Parathyroid adenoma (tissue), 2 donors: ENCODE data around the gene SOBP.

ENCODE experiments used
- H2AFZ ChIP-seq: fragments of 300-600 bp; sonication (generic); one replicate; pipeline ENCODE4 v1.7.0; 2017; ENCODE audit warnings: antibody characterized with exemption, mild to moderate bottlenecking
- H3K27ac ChIP-seq: fragments of 300-600 bp; sonication (generic); one replicate; pipeline ENCODE4 v1.7.0; 2017
- H3K27me3 ChIP-seq: fragments of 300-600 bp; sonication (generic); one replicate; pipeline ENCODE4 v1.7.0; 2017; ENCODE audit warnings: low read length; ENCODE audit not compliant: control insufficient read depth, insufficient read depth
- H3K36me3 ChIP-seq: fragments of 300-600 bp; sonication (generic); one replicate; pipeline ENCODE4 v1.7.0; 2017; ENCODE audit warnings: low read length; ENCODE audit not compliant: control insufficient read depth, insufficient read depth
- H3K4me1 ChIP-seq: fragments of 300-600 bp; sonication (generic); one replicate; pipeline ENCODE4 v1.7.0; 2017; ENCODE audit warnings: control low read depth
- H3K4me2 ChIP-seq: fragments of 300-600 bp; sonication (generic); one replicate; pipeline ENCODE4 v1.7.0; 2017; ENCODE audit warnings: low read length
- H3K4me3 ChIP-seq: fragments of 300-600 bp; sonication (generic); one replicate; pipeline ENCODE4 v1.7.0; 2017; ENCODE audit warnings: low read depth, low read length
- H3K79me2 ChIP-seq: fragments of 300-600 bp; sonication (generic); one replicate; pipeline ENCODE4 v1.7.0; 2017; ENCODE audit warnings: control low read depth
- H3K9ac ChIP-seq: fragments of 300-600 bp; sonication (generic); one replicate; pipeline ENCODE4 v1.7.0; 2017; ENCODE audit warnings: mild to moderate bottlenecking
- H3K9me3 ChIP-seq: fragments of 300-600 bp; sonication (generic); one replicate; pipeline ENCODE4 v1.7.0; 2017; ENCODE audit warnings: low read length; ENCODE audit not compliant: control insufficient read depth
- TF ChIP-seq, protein P1 (sequence below): fragments of 300-600 bp; sonication (generic); IDR thresholded peaks from one replicate; pipeline ENCODE4 v1.7.0; 2017; ENCODE audit warnings: antibody characterized with exemption, mild to moderate bottlenecking
- donor health status: primary hyperparathyroidism.

Gene SOBP

GRCh38 chr6:107489636-107490565 lies at the start of gene SOBP:
TSS of gene SOBP (plus strand) at chr6:107490117. CDS start at chr6:107490617, 500 bp downstream.
- H3K27ac ChIP-seq = peak within 1 kb of the TSS; percentile 92
- H2AFZ ChIP-seq = peak within 1 kb of the TSS; percentile 98
- H3K4me3 ChIP-seq = peak within 1 kb of the TSS; percentile 75
- peaks cover 26% of the 10 kb centered on the region for H3K4me1 ChIP-seq
- TF ChIP-seq, protein P1, sequence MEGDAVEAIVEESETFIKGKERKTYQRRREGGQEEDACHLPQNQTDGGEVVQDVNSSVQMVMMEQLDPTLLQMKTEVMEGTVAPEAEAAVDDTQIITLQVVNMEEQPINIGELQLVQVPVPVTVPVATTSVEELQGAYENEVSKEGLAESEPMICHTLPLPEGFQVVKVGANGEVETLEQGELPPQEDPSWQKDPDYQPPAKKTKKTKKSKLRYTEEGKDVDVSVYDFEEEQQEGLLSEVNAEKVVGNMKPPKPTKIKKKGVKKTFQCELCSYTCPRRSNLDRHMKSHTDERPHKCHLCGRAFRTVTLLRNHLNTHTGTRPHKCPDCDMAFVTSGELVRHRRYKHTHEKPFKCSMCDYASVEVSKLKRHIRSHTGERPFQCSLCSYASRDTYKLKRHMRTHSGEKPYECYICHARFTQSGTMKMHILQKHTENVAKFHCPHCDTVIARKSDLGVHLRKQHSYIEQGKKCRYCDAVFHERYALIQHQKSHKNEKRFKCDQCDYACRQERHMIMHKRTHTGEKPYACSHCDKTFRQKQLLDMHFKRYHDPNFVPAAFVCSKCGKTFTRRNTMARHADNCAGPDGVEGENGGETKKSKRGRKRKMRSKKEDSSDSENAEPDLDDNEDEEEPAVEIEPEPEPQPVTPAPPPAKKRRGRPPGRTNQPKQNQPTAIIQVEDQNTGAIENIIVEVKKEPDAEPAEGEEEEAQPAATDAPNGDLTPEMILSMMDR = peak; percentile 17
- no peaks in the 10 kb centered on the region for H3K9me3 ChIP-seq
- H3K36me3 ChIP-seq = no peaks in the 10 kb centered on the region
- peak within 1 kb of the TSS; percentile 80 for H3K4me2 ChIP-seq
- peaks cover 2% of the 10 kb centered on the region for H3K79me2 ChIP-seq
- no peaks in the 10 kb centered on the region for H3K27me3 ChIP-seq
- H3K9ac ChIP-seq = peak within 1 kb of the TSS; percentile 79

GRCh38 chr6:107440936-107441335 lies 49.0 kb upstream of the SOBP start:
- H3K4me1 ChIP-seq = no peaks in the 10 kb centered on the region

GRCh38 chr6:107441682-107442081 lies 48.2 kb upstream of the SOBP start:
- no peaks in the 10 kb centered on the region for H3K36me3 ChIP-seq
- no peak overlapping the region for H3K4me2 ChIP-seq
- H3K9ac ChIP-seq = no peak overlapping the region
- H3K27ac ChIP-seq = no peak overlapping the region
- TF ChIP-seq, protein P1 = no peak
- no peaks in the 10 kb centered on the region for H3K27me3 ChIP-seq
- no peaks in the 10 kb centered on the region for H3K4me1 ChIP-seq
- H2AFZ ChIP-seq = no peak overlapping the region
- H3K4me3 ChIP-seq = no peak overlapping the region
- H3K9me3 ChIP-seq = no peaks in the 10 kb centered on the region
- peaks cover 4% of the 10 kb centered on the region for H3K79me2 ChIP-seq

More at GRCh38 chr6:107440936-107441335, 49.0 kb upstream of the SOBP start:
- H3K4me3 ChIP-seq = no peak overlapping the region
- H3K36me3 ChIP-seq = no peaks in the 10 kb centered on the region
- H3K9ac ChIP-seq = no peak overlapping the region
- H3K79me2 ChIP-seq = peaks cover 2% of the 10 kb centered on the region
- no peak overlapping the region for H3K4me2 ChIP-seq
- TF ChIP-seq, protein P1 = no peak
- no peak overlapping the region for H3K27ac ChIP-seq
- no peaks in the 10 kb centered on the region for H3K9me3 ChIP-seq
- no peak overlapping the region for H2AFZ ChIP-seq
- H3K27me3 ChIP-seq = no peaks in the 10 kb centered on the region

DNA sequence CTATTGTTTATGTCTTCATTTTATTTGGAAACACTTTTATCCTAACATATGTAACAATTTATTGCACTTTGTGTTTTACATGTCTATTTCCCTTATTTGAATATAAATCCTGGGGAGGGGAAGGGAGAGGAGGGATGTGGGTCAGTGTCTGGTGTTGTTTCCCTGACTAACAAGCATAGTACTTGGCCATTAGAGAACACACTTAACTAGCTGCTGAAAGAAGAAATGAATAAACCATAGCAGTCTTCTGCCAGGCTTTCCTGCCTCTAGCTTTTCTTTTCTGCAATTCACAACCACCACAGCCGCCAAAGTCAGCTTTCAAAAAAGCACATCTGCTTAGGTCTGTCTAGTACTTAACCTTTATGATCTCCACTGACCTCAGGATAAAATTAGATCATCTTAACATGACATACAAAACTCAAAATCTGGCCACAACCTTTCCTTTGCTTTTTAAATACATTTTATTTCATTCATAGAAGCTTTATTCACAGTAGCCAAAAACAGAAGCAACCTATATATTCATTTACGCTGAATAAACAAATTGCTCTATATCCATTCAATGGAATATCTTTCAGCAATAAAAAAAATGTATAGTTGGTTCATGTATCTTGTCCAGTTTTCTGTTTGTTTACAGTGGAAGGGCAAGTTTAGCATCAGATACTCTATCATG lies 46.8 kb upstream of the SOBP start:
- Histone ChIP-seq H3K27ac (no peak overlapping the region), H3K9me3 (no peaks in the 10 kb centered on the region), H3K36me3 (no peaks in the 10 kb centered on the region), H2AFZ (no peak overlapping the region), H3K27me3 (no peaks in the 10 kb centered on the region), H3K4me1 (no peaks in the 10 kb centered on the region), H3K4me3 (no peak overlapping the region), H3K9ac (no peak overlapping the region), H3K79me2 (peaks cover 11% of the 10 kb centered on the region), H3K4me2 (no peak overlapping the region)
- TF ChIP-seq, protein P1 = no peak
